Pancreas (tissue), 10 donors: ENCODE results near the gene HMOX1. TPM values are rescaled to one million over a fixed set of nuclear protein-coding genes. Genes with fewer than 3 reads are reported as not detected.

Experiments
- ATAC-seq, 4 donors: fragments of 200-7000 bp; cut with Tn5 transposase; one replicate each; pipeline versions ENCODE4 v1.8.0 to v1.9.1; 2020; ENCODE audit warnings: mild to moderate bottlenecking in 4 of 4, moderate library complexity in 4 of 4
- DNase-seq, 6 donors: peaks; one replicate each; pipeline ENCODE4 v3.0.0-alpha.2; 2020
- FAIRE-seq: peaks from 2 replicates; lab custom pipeline; 2012; peaks lifted over from hg19 to GRCh38; lab: Jason Lieb, UNC
- H3K27ac ChIP-seq, 4 donors: fragments of 200-600 bp; sonication (generic); 1 replicate in 3 of 4; 2 replicates in 1 of 4; pipeline versions ENCODE4 v1.5.0 to v1.8.0; 2020
- H3K27me3 ChIP-seq, 4 donors: fragments of 200-600 bp; one replicate each; pipeline ENCODE4 v1.8.0; 2021
- H3K36me3 ChIP-seq, 3 donors: fragments of 200-600 bp; sonication (generic) in 1 of 3; one replicate each; pipeline versions ENCODE4 v1.5.0 to v1.8.0; 2020 to 2021
- H3K4me1 ChIP-seq, 3 donors: fragments of 200-600 bp; one replicate each; pipeline ENCODE4 v1.8.0; 2021
- H3K4me3 ChIP-seq, 4 donors: fragments of 200-600 bp; sonication (generic) in 2 of 4; one replicate each; pipeline versions ENCODE4 v1.5.0 to v1.8.0; 2020 to 2021
- H3K9me3 ChIP-seq, 4 donors: fragments of 200-600 bp; one replicate each; pipeline ENCODE4 v1.8.0; 2021
- WGBS, 2 donors: extraction: QIAGEN DNeasy Blood & Tissue Kit; methylation state at CpG; one replicate each; pipeline ENCODE4 v1.1.7; 2013; 5-methylcytosine and 5-hydroxymethylcytosine counted together
- intact Hi-C, 3 donors: fragments of 100-400 bp; cut with DNase I; formaldehyde crosslinking; loops; one replicate each; pipeline versions ENCODE4 v1.11.1 to v1.14.2; 2022
- polyA plus RNA-seq, 2 donors: library from polyadenylated mRNA; stranded (reverse); fragments of 200-250 nt; gene quantifications; one replicate each; pipeline ENCODE4 v1.2.3, GENCODE V29; 2013
- total RNA-seq, 6 donors: library from RNA; stranded (reverse); fragmentation: NEBNext Ultra II Directional in 4 of 6; extraction: Animal tissue kit (Norgen Biotek cat#: 25700) in 4 of 6; gene quantifications; one replicate each; pipeline versions ENCODE4 v1.2.1 to v1.2.4, GENCODE V29; 2021 to 2023
- TF ChIP-seq, protein P1 (sequence below), 4 donors: fragments of 200-600 bp; sonication (generic) in 3 of 4; IDR thresholded peaks; one replicate each; pipeline versions ENCODE4 v1.5.0 to v1.8.0; 2021; ENCODE audit warnings: antibody characterized with exemption in 4 of 4
- donor health status: healthy with polysubstance abuse.
- donor health status: DM: no; HTN: no; CAD: no; lungs with moderate emphysema.
- donor health status: DM: no; HTN: no; CAD: no.
- donor health status: control.
- donor health status: control.
- donor health status: Bipolar disorder and iron deficiency.
- donor health status: DM: yes; HTN: yes; CAD: no.
- donor health status: DM: no; HTN: no; CAD: no.
- donor health status: DM: no; HTN: no; CAD: no.
- donor health status: DM: yes; HTN: yes; CAD: no.

HMOX1 gene
- total and polyA plus RNA-seq, 8 donors = 1.8 to 15.9 (median 4.3) TPM

GRCh38 chr22:35377735-35378134, 3.2 kb upstream of the HMOX1 start:
- DNase-seq (no peak), FAIRE-seq (no peak), ATAC-seq (no peak)
- 73 to 93% methylated on average over 3 of the region's 3 CpGs for WGBS, 2 donors
- H3K9me3 ChIP-seq = no peaks in the 10 kb centered on the region
- no peaks in the 10 kb centered on the region for H3K27me3 ChIP-seq
- TF ChIP-seq, protein P1, sequence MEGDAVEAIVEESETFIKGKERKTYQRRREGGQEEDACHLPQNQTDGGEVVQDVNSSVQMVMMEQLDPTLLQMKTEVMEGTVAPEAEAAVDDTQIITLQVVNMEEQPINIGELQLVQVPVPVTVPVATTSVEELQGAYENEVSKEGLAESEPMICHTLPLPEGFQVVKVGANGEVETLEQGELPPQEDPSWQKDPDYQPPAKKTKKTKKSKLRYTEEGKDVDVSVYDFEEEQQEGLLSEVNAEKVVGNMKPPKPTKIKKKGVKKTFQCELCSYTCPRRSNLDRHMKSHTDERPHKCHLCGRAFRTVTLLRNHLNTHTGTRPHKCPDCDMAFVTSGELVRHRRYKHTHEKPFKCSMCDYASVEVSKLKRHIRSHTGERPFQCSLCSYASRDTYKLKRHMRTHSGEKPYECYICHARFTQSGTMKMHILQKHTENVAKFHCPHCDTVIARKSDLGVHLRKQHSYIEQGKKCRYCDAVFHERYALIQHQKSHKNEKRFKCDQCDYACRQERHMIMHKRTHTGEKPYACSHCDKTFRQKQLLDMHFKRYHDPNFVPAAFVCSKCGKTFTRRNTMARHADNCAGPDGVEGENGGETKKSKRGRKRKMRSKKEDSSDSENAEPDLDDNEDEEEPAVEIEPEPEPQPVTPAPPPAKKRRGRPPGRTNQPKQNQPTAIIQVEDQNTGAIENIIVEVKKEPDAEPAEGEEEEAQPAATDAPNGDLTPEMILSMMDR (IDR thresholded peaks at IDR 0.05) = no peak
- no peaks in the 10 kb centered on the region for H3K36me3 ChIP-seq
- H3K27ac ChIP-seq = peak overlapping the region in 2 of 4 donors; percentile 74 to 82
- peaks cover 0 to 9% (median 0%) of the 10 kb centered on the region in 3 donors for H3K4me1 ChIP-seq
- intact Hi-C loops = no loop called here
- no peak overlapping the region for H3K4me3 ChIP-seq

- intact Hi-C loops = no loop called here
Observed at GRCh38 chr22:35378621-35379020, 2.3 kb upstream of the HMOX1 start.

DNA sequence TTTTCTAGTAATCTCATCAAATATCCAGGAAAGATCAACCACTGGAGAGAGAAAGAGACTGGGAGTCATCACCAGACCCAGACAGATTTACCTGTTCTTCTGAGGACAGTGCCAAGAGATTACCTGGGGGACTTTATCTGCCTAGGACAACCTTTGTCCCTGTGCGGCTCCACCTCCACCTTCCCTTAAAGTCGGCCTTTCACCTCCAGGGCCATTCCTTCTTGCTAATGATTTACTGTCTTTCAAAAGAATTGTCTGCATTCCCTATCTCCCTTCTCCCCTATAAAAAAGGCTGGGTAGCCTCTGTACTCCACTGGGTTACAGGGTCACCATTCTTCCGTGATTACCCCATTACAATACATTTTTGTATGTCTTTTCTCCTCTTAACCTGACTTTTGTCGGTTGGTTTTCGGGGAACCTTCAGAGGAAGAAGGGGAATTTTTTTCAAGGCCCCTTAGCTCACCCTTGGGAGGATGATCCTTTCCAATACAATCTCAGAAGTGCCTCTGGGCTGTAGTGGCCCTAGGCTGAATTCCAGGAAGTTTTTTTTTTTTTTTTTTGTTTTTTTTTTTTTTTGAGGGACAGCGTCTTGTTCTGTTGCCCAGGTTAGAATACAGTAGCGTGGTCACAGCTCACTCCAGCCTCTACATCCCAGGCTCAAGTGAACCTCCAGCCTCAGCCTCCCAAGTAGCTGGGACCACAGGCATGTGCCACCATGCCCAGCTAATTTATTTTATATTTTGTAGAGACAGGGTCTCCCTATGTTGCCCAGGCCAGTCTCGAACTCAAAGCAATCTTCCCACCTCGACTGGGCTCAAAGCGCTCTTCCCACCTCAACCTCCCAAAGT, 1.5 kb upstream of the HMOX1 start:
- H3K9me3 ChIP-seq = no peaks in the 10 kb centered on the region
- FAIRE-seq (no peak), DNase-seq (no peak), ATAC-seq (no peak)
- intact Hi-C loops = no loop called here
- H3K4me1 ChIP-seq = peaks cover 0 to 9% (median 0%) of the 10 kb centered on the region in 3 donors
- no peaks in the 10 kb centered on the region for H3K27me3 ChIP-seq
- WGBS, 2 donors = 66 to 72% methylated on average over 10 of the region's 10 CpGs
- no peak overlapping the region for H3K4me3 ChIP-seq
- peak overlapping the region in 2 of 4 donors; percentile 53 to 54 for H3K27ac ChIP-seq
- H3K36me3 ChIP-seq = no peaks in the 10 kb centered on the region
- TF ChIP-seq, protein P1 (IDR thresholded peaks at IDR 0.05) = no peak

More at GRCh38 chr22:35378621-35379020, 2.3 kb upstream of the HMOX1 start:
- FAIRE-seq = no peak
- Histone ChIP-seq H3K4me3 (no peak overlapping the region), H3K27me3 (no peaks in the 10 kb centered on the region), H3K4me1 (peaks cover 0 to 9% (median 0%) of the 10 kb centered on the region in 3 donors), H3K27ac (peak overlapping the region in 1 of 4 donors; percentile 54), H3K36me3 (no peaks in the 10 kb centered on the region), H3K9me3 (no peaks in the 10 kb centered on the region)
- WGBS, 2 donors = 78 to 86% methylated on average over 3 of the region's 3 CpGs
- TF ChIP-seq, protein P1 (IDR thresholded peaks at IDR 0.05) = no peak
- ATAC-seq = no peak
- no peak for DNase-seq

- H3K9me3 ChIP-seq = no peaks in the 10 kb centered on the region
- TF ChIP-seq, protein P1 (IDR thresholded peaks at IDR 0.05) = no peak
- H3K4me3 ChIP-seq = no peak overlapping the region
- H3K4me1 ChIP-seq = peaks cover 0 to 9% (median 0%) of the 10 kb centered on the region in 3 donors
- H3K27ac ChIP-seq = peak overlapping the region in 1 of 4 donors; percentile 53
- intact Hi-C loops = no loop called here
- no peaks in the 10 kb centered on the region for H3K27me3 ChIP-seq
- FAIRE-seq (no peak), DNase-seq (no peak), ATAC-seq (no peak)
- 90 to 95% methylated on average over 6 of the region's 6 CpGs for WGBS, 2 donors
- H3K36me3 ChIP-seq = no peaks in the 10 kb centered on the region
Observed at GRCh38 chr22:35380013-35380412, 883 bp upstream of the HMOX1 start.
